Astrocyte (in vitro differentiated cells and primary cell): ENCODE data around the gene ARID5B.

ENCODE experiments used
- CTCF ChIP-seq: IDR thresholded peaks from 2 replicates; pipeline ENCODE4 v1.5.1; 2011; ENCODE audit warnings: low read depth, mild to moderate bottlenecking, inconsistent platforms, low read length, moderate library complexity; ENCODE audit not compliant: insufficient read depth
- EZH2 ChIP-seq: IDR thresholded peaks from 2 replicates; pipeline ENCODE4 v1.6.1; 2012; ENCODE audit warnings: mild to moderate bottlenecking, low read length, inconsistent platforms; ENCODE audit not compliant: insufficient read depth

GRCh38 chr10:62037166-62037831, 135.8 kb downstream of the ARID5B start:
- TF ChIP-seq EZH2: no peak
- no peak for TF ChIP-seq CTCF
